Measurements from ENCODE around the gene MAD1L1. TPM values are rescaled to one million over a fixed set of nuclear protein-coding genes. Genes with fewer than 3 reads are reported as not detected.

The MAD1L1 gene
- total and polyA plus RNA-seq, 2 donors (not counting 3 experiments of a cell fraction or from before 2014, with no cell fraction given): 34.1 to 42.3 TPM

DNA sequence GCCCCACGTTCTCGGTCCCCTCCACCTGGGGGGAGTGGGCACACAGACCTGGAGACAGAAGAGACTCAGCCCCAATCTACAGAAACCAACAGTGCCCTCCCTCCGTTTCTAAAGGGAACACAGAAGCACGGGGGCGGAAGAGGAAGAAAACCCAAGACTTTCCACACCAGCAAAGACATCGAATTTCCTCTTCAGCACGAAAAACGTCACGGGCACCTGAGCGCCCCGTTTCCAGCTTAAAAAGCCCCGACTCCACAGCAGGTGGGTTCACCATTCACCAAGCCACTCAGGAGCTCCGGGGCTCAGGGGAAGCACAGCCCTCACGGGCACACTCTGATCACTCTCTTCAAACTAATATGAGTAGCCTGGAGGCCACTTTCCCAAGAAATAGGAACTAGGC is 28.9 kb upstream of the MAD1L1 start:
- Histone ChIP-seq H3K27me3 (ENCODE audit: control insufficient read depth in 2 of 2, insufficient read depth in 2 of 2, low read length in 2 of 2) (no peaks in the 10 kb centered on the region), H3K36me3 (ENCODE audit: control insufficient read depth in 2 of 2, extremely low read depth in 1 of 2, insufficient read depth in 2 of 2, low read length in 2 of 2) (peaks cover 0 to 16% of the 10 kb centered on the region in 2 experiments), H3K79me2 (ENCODE audit: control insufficient read depth, insufficient read depth, low read length) (no peaks in the 10 kb centered on the region), H3K4me3 (replicated peaks in 1 of 3; ENCODE audit: insufficient read depth in 1 of 3, low read depth in 1 of 3, low read length in 3 of 3) (no peak overlapping the region), H3K9me3 (replicated peaks; ENCODE audit: control insufficient read depth, insufficient read depth, low read length) (no peaks in the 10 kb centered on the region), H2AFZ (ENCODE audit: low read depth, low read length) (no peak overlapping the region), H3K27ac (ENCODE audit: insufficient read depth, low read depth, low read length) (no peak overlapping the region), H3K4me1 (ENCODE audit: control insufficient read depth, extremely low read depth, insufficient read depth, low read length) (no peaks in the 10 kb centered on the region), H3K9ac (replicated peaks; ENCODE audit: extremely low read depth, insufficient read depth, low read length) (no peak overlapping the region), H4K20me1 (replicated peaks; ENCODE audit: control insufficient read depth, extremely low read depth, insufficient read depth, low read length) (no peaks in the 10 kb centered on the region), H3K9me1 (replicated peaks; ENCODE audit: control insufficient read depth, extremely low read depth, insufficient read depth, low read length) (no peaks in the 10 kb centered on the region), H3K4me2 (ENCODE audit: insufficient read depth, low read length) (no peak overlapping the region)
- DNase-seq (ENCODE audit: low read depth, low spot score) (no peak), FAIRE-seq (no peak)
- ChIA-PET CTCF (interaction anchor here (0.8 to 2.8 kb wide), 2 partner anchors 13 to 86 kb away, joined by 5 to 10 read pairs; no protein-coding TSS in a partner anchor), POLR2A (no interaction called here)
- BruUV-seq (replicated peaks): no TSS peak
- intact Hi-C loops (cut with micrococcal nuclease): no loop called here
- dilution Hi-C loops (cut with MboI; ENCODE audit: extremely low pct_ligation_motif_present, low sequenced_read_pairs): no loop called here
- TF ChIP-seq POLR2AphosphoS5 (IDR thresholded peaks at IDR 0.05; ENCODE audit: insufficient read depth, low read depth, low read length) (no peak), JUN (IDR thresholded peaks at IDR 0.05; ENCODE audit: borderline replicate concordance, insufficient read depth, insufficient read length, low read depth) (no peak), MYC (IDR thresholded peaks at IDR 0.05; ENCODE audit: low read depth, low read length) (no peak), FOS (IDR thresholded peaks at IDR 0.05; ENCODE audit: borderline replicate concordance, insufficient read depth, low read length) (no peak), POLR2A (IDR thresholded peaks at IDR 0.05; ENCODE audit: low read depth, low read length) (no peak), GATA2 (IDR thresholded peaks at IDR 0.05; ENCODE audit: insufficient read depth, insufficient read length, low read depth, low read length) (no peak), EZH2 (IDR thresholded peaks at IDR 0.05; ENCODE audit: borderline replicate concordance, low read depth, low read length, severe bottlenecking) (no peak)
- TF ChIP-seq, protein P1, sequence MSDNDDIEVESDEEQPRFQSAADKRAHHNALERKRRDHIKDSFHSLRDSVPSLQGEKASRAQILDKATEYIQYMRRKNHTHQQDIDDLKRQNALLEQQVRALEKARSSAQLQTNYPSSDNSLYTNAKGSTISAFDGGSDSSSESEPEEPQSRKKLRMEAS (IDR thresholded peaks at IDR 0.05; ENCODE audit: insufficient read depth, insufficient read length): no peak
- TF ChIP-seq, protein P2, sequence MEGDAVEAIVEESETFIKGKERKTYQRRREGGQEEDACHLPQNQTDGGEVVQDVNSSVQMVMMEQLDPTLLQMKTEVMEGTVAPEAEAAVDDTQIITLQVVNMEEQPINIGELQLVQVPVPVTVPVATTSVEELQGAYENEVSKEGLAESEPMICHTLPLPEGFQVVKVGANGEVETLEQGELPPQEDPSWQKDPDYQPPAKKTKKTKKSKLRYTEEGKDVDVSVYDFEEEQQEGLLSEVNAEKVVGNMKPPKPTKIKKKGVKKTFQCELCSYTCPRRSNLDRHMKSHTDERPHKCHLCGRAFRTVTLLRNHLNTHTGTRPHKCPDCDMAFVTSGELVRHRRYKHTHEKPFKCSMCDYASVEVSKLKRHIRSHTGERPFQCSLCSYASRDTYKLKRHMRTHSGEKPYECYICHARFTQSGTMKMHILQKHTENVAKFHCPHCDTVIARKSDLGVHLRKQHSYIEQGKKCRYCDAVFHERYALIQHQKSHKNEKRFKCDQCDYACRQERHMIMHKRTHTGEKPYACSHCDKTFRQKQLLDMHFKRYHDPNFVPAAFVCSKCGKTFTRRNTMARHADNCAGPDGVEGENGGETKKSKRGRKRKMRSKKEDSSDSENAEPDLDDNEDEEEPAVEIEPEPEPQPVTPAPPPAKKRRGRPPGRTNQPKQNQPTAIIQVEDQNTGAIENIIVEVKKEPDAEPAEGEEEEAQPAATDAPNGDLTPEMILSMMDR (IDR thresholded peaks at IDR 0.05; ENCODE audit: extremely low read depth in 1 of 2, insufficient read depth in 1 of 2, low read depth in 1 of 2, low read length in 2 of 2): no peak
